HG03575 (cell line): ENCODE results near the gene DAP.
"Not testable (repeated sequence)": the region's sequence is repeated elsewhere in the genome, so short reads cannot be mapped to it uniquely, and the experiment has no call there.

Experiments
- ATAC-seq: cut with Tn5 transposase; IDR thresholded peaks from one replicate; pipeline ENCODE4 v1.9.1; 2021; ENCODE audit not compliant: unreplicated experiment, insufficient number of reproducible peaks, low FRiP score; ENCODE audit errors: extremely low read depth

The DAP gene

DNA sequence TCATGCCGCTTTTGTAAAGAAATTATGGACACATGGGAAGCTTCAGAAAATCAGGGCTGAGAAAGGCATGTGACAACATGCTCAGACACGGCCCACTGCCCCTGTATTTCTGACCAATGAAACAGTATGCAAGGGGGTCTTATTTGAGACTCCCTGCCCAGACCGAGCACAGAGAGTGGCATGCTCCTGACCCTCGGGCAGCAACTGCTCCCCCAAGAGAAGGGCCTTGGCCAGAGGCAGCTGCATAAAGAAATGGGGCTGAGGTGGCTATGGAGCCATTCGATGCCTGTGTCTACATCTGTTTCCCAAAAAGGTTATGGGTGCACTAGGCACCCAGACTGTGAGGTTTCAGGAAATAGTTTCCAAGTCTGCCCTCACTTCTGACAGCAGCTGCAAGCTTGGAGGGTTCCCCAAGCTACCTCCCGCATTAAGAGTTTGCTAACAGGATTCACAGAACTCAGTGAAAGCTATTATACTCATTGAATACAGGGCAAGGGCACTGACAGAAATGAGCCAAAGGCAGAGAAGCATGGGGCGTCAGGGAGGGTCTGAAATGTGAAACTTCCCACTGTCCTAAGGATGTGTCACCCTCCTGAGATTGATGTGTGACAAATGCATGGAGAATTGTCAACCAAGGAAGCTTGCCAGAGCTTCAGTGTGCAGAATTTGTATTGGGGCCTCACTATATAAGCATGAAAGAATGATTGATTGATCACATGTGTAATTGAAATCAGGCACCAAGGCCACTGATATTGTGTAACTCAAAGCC, 94.3 kb downstream of the DAP start:
- no peak for ATAC-seq

- no peak for ATAC-seq
These were observed 95.2 kb downstream of the DAP start for GRCh38 chr5:10665799-10666198.

GRCh38 chr5:10664180-10664769, 96.8 kb downstream of the DAP start:
- ATAC-seq = not testable (repeated sequence)

- ATAC-seq = no peak
These were observed 97.4 kb downstream of the DAP start for GRCh38 chr5:10663489-10664179.

DNA sequence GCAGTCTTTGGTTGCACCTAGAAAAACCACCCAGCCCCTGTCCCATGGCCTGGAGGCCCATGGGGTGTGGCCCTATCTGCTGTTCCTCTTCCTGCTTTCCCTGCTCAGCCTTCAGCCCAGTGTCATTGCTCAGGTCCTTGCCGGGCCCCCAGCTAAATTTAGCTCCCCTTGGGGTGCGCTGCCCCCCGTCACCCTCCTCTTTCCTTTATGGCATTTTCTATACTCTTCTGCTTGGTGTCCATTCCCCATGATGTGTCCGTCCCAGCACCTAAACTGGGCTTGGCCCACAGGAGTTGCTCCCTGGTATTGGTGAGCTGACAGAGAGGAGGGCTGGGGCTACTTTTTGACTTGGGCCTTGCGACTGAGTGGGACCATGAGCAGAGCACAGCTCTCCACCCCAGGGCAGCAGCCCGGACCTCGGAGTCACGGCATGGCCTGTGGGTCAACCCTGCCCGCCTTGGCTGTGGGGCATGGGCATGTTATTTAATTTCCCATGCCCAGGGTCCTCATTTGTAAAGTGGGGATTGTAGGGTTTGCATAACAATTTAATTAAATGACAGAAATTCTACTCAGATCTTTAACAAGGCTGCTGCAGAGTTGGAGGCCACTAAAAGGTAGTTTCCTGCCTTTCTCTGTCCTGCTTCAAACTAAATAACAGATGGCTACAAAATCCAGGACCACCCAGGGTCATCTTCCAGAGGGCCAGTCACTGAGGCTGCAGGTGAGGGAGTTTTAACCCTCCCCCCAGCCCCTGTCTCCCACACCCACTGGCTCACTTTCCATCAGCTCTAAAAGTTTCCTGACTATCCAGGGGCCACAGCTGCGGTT, 98.2 kb downstream of the DAP start:
- ATAC-seq = no peak

DNA sequence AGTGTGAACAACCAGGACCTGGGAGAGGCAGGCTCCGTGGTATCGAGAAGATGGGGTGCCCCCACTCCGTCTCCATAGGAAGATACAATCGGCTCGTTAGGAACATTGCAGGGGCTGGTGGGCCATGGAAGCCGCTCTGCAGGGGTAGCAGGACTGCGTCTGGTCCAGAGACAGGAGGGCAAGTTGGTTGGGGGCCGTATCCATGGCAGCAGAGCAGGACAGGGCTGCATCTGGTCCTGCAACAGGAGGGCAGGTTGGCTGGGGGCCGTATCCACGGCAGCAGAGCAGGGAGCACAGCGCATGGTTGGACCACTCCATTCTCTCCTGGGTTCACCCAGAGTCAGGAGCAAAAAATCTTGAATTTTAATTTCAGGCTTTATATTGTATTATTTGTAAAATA, 99.0 kb downstream of the DAP start:
- ATAC-seq = no peak

DNA sequence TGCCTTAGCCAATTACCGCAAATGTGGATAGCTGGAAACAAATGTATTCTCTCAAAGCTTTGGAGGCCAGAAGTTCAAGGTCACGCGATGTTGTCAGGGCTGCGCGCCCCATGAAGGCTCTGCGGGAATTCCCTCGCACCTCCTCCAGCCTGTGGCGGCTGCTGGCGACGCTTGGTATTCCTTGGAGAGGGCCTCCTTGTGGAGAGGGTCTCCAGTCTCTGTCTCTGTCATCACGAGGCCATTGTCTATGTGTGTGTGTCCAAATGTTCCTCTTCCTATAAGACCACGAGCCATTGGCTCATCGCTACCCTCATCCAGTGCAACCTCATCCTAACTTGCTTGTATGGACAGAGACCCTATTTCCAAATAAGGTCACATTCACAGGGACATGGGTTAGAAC, 99.6 kb downstream of the DAP start:
- ATAC-seq = no peak

GRCh38 chr5:10660720-10661387, 100.2 kb downstream of the DAP start:
- ATAC-seq = no peak

DNA sequence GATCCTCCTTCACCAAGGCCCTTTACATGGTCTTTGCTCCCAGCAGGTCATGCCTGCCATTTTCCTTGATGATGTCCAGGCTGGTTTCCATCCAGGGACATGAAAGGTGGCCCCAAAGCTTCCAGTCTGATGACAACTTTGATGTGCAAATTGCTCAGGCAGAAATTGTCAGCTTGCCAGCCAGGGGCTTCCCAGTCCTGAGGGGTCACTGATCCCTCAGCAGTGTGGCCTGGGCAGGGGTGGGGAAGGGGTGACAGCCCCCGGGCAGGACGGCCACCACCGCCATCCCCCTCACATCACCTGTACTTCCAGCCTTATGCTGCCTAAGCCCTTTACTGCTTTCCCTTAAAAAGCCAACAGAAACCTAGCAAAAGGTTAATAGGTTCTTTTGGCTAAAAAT, 100.9 kb downstream of the DAP start:
- no peak for ATAC-seq

- ATAC-seq = no peak
These were observed 102.8 kb downstream of the DAP start for GRCh38 chr5:10658265-10658664.

DNA sequence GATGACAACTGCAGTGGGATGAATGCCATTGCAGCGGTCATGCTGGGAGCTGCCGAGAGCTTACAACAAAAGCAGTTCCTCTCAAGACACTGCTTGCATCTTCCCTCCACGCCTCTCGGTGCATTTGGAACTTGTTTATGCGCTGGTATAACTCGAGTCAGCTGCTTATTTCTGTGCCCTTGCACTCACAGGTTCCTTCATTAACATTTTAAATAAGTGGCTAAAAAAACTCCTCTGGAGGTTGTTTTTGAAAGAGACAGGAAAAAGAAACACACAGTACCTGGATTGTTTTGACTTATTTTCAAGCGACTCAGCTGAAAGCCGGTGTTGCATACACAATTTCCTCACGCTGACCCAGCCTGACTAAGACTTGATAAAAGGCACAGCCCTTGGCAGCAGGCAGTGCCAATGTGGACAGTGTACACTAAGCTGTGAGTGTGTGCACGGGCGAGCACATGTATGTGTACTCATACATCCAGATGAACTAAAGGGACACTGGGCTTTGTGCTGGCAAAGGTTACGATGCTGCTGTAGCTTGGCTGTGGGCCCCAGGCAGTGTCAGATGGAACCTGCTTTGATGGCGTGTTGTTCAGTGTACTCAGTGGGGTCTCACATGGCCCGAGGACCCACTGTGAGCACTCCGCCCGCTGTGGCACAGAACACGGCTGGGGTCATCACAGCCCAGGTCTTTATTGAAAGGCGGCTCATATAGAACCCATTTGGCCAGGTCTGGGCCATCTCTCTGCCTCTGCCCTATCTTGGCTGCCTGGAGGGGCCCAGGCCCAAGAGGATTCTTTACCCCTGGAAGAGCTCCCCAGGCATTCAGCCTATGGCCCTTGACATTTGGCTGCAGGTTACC, 104.8 kb downstream of the DAP start:
- no peak for ATAC-seq

DNA sequence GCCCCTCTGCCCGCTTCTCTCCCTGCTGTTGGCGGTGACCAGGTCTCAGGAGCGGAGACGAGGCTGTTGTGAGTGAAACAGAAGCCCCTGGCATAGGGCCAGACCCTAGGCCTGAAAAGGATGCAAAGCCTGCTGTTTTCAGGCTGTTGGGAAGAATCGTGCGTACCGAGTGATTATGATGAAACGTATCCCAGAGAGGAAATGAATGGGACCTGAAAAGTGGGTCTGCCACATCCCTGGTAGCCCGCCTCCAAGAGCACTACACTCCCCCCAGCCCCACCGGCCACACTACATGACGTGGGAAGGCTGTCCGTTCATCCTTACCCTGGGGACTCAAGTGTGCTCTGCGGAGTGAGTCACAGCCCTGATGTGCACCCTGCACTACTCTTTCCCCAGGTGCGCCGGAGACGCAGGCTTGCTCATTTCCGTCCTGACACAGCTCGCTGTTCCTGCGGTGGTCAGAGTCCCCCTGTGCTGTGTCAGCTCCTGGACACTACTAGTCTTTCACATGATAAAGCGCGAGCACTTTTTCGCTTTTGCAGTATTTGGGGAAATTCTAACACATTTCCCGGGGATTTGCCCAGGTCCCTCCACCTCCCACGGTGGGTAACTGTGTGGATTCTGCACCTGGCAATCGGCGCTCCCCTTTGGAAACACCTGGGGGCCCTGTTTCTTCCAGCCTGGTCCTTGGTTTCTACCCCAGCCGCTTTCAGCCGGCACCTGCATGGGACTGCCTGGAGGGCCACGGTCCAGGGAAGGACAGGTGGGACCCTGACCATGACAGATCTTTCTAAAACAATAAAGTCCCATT, 105.7 kb downstream of the DAP start:
- no peak for ATAC-seq

DNA sequence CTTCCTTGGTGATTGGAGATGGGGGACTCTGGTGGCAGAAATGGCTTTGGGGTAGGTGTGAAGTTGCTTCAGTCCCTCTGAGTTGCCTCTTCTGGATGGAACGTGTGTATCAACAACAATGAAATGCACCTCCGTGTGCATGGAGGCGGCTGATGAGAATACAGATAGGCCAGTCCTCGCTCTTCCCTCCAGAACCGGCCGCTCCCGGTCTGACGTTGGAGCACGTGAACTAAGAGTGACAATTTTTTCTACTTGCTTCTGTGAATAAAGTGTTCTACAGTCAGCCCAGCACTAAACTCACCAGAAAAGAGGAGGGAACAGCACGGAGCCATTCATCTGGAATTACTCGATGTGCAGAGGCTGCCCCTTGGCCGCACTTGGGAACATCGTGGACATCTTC, 106.5 kb downstream of the DAP start:
- ATAC-seq = no peak

DNA sequence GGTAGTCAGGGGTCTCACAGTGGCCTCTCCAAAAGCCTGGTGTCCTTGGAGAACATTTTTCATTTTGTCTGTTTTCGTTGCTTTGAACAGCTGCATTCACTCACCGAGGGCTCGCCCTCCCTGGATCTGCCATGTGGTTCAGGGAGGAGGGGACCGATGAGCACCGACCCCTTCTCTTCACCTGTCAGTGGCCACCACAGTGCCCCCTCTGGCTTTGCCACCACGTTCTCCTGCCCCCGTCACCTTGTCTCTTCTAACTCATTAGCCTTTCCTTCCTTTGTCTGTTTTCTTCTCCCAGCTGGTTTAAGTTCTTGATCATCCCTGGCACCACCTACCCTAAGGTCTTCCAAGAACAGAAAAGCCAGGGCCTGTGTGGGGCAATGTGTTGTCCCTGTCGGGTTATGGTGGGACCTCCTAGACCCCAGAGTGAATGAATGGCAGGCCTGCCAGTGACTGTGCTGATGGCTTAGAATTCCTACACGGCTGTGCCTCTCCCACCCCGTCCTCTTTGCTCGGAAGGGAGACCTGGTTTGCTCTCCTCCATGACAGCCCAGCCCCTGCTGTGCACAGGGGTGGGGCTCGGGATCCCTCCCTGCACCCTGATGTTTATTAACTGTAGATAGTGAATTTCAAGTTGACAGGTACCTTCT, 107.2 kb downstream of the DAP start:
- no peak for ATAC-seq

DNA sequence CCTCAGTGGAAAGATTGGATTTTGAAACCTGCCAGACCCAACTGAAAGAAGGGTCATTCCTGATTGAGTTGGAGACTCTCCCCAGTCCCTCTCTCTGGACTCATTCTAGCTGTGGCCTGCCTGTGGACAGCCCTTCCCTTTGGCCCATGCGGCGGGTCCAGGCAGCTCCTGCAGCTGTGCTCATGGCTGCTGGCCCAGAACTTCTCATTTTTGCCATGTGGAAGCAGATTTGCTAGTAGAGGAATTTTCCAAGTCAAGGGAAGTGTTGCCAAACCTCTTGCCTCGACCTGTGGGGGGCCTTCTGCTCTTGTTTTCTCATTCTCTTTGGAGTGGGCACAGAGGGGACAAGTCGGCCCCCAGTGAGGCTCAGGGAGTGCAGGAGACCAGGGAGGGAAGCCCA, 108.0 kb downstream of the DAP start:
- no peak for ATAC-seq

DNA sequence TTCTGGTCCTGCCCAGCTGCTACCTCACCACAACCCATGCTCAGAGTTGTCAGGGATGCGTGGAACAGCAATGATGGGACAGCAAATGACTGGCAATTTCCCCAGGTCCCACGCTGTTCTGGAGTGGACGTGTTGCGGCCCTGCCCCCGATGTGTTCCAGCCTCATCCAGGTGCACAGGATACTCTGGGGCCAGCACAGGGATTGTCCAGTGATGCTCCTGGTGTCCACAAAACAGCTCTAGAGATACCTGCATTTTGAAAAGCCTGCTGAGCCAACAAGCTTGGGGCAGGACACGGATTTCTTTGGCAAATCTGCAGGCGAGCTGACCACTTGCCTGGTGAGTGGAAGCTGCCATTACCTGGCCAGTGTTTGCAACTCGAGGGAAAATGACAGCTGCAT, 108.4 kb downstream of the DAP start:
- ATAC-seq = no peak

- ATAC-seq = no peak
These were observed 108.9 kb downstream of the DAP start for GRCh38 chr5:10652151-10652550.
